MM.1S (cell line): ENCODE measurements around the gene WNT9B.

Experiments
- DNase-seq: peaks from one replicate; pipeline ENCODE4 v3.0.0-alpha.2; 2015
- H2AFZ ChIP-seq: fragments of 300-600 bp; sonication (generic); 2 replicates; pipeline ENCODE4 v1.6.0; 2016; ENCODE audit warnings: antibody characterized with exemption, low read length
- H3F3A ChIP-seq: fragments of 300-600 bp; sonication (generic); 2 replicates; pipeline ENCODE4 v1.6.1; 2016; ENCODE audit warnings: mild to moderate bottlenecking, antibody characterized with exemption, low read length, moderate library complexity, mixed read lengths; ENCODE audit not compliant: insufficient read depth
- H3K27ac ChIP-seq: fragments of 300-600 bp; sonication (generic); 2 replicates; pipeline ENCODE4 v1.5.1; 2016; ENCODE audit warnings: mild to moderate bottlenecking, low read length
- H3K27me3 ChIP-seq: fragments of 300-600 bp; sonication (generic); replicated peaks from 2 replicates; pipeline ENCODE4 v1.6.0; 2016; ENCODE audit warnings: low read length; ENCODE audit not compliant: insufficient read depth
- H3K36me3 ChIP-seq: fragments of 300-600 bp; sonication (generic); replicated peaks from 2 replicates; pipeline ENCODE4 v1.6.1; 2016; ENCODE audit warnings: mild to moderate bottlenecking, low read length, mixed read lengths; ENCODE audit not compliant: insufficient read depth
- H3K4me1 ChIP-seq: fragments of 300-600 bp; sonication (generic); 2 replicates; pipeline ENCODE4 v1.6.1; 2016; ENCODE audit warnings: low read length, mixed read lengths
- H3K4me2 ChIP-seq: fragments of 300-600 bp; sonication (generic); 2 replicates; pipeline ENCODE4 v1.6.0; 2016; ENCODE audit warnings: low read depth, low read length
- H3K4me3 ChIP-seq: fragments of 300-600 bp; sonication (generic); 2 replicates; pipeline ENCODE4 v1.5.1; 2016; ENCODE audit warnings: low read length, mixed read lengths
- H3K79me2 ChIP-seq: fragments of 300-600 bp; sonication (generic); 2 replicates; pipeline ENCODE4 v1.6.1; 2016; ENCODE audit warnings: mixed run types, low read length, mixed read lengths
- H3K9ac ChIP-seq: fragments of 300-600 bp; sonication (generic); 2 replicates; pipeline ENCODE4 v1.6.1; 2016; ENCODE audit warnings: low read length, mixed read lengths
- H3K9me2 ChIP-seq: fragments of 300-600 bp; sonication (generic); replicated peaks from 2 replicates; pipeline ENCODE4 v1.6.1; 2016; ENCODE audit warnings: mild to moderate bottlenecking, low read length, mixed read lengths; ENCODE audit not compliant: insufficient read depth
- H3K9me3 ChIP-seq: fragments of 300-600 bp; sonication (generic); replicated peaks from 2 replicates; pipeline ENCODE4 v1.6.1; 2016; ENCODE audit warnings: mild to moderate bottlenecking, low read length, mixed read lengths; ENCODE audit not compliant: insufficient read depth
- H4K20me1 ChIP-seq: fragments of 300-600 bp; sonication (generic); 2 replicates; pipeline ENCODE4 v1.6.1; 2016; ENCODE audit warnings: mild to moderate bottlenecking, low read length, moderate library complexity, mixed read lengths; ENCODE audit not compliant: insufficient read depth
- CTCF ChIP-seq: fragments of 300-600 bp; sonication (generic); IDR thresholded peaks from 2 replicates; pipeline ENCODE4 v1.5.1; 2016; ENCODE audit warnings: antibody characterized with exemption, low read length, mixed read lengths
- EZH2 ChIP-seq: fragments of 300-600 bp; sonication (generic); optimal IDR thresholded peaks from 2 replicates; pipeline ENCODE3; 2017; ENCODE audit warnings: low read depth, mild to moderate bottlenecking, antibody characterized with exemption, low read length, mixed read lengths
- EZH2phosphoT487 ChIP-seq: fragments of 300-600 bp; sonication (generic); IDR thresholded peaks from 2 replicates; pipeline ENCODE4 v1.6.1; 2018; ENCODE audit warnings: antibody characterized with exemption, low read length

WNT9B gene

GRCh38 chr17:46866747-46867146, 15.4 kb downstream of the WNT9B start:
- no peak overlapping the region for H3K27ac ChIP-seq
- H3K4me1 ChIP-seq: no peaks in the 10 kb centered on the region
- no peak for TF ChIP-seq EZH2
- TF ChIP-seq CTCF: no peak
- TF ChIP-seq EZH2phosphoT487: no peak
- H3K4me3 ChIP-seq: no peak overlapping the region
- H4K20me1 ChIP-seq: no peaks in the 10 kb centered on the region
- no peaks in the 10 kb centered on the region for H3K9me3 ChIP-seq
- 0 out of 2 replicates have a peak, but pooled peaks cover 4% of the 10 kb centered on the region for H3K27me3 ChIP-seq
- H2AFZ ChIP-seq: no peak overlapping the region
- H3K9ac ChIP-seq: no peak overlapping the region
- H3F3A ChIP-seq: no peaks in the 10 kb centered on the region
- no peaks in the 10 kb centered on the region for H3K79me2 ChIP-seq
- no peak for DNase-seq
- H3K4me2 ChIP-seq: no peak overlapping the region
- no peaks in the 10 kb centered on the region for H3K9me2 ChIP-seq
- no peaks in the 10 kb centered on the region for H3K36me3 ChIP-seq

- H3K79me2 ChIP-seq: no peaks in the 10 kb centered on the region
- no peaks in the 10 kb centered on the region for H3K9me2 ChIP-seq
- H3K4me2 ChIP-seq: no peak overlapping the region
- H4K20me1 ChIP-seq: no peaks in the 10 kb centered on the region
- H3K4me1 ChIP-seq: no peaks in the 10 kb centered on the region
- H3K4me3 ChIP-seq: no peak overlapping the region
- no peak overlapping the region for H2AFZ ChIP-seq
- H3K9ac ChIP-seq: no peak overlapping the region
- H3K27me3 ChIP-seq: 0 out of 2 replicates have a peak, but pooled peaks cover 4% of the 10 kb centered on the region
- H3K9me3 ChIP-seq: no peaks in the 10 kb centered on the region
- TF ChIP-seq EZH2: no peak
- TF ChIP-seq EZH2phosphoT487: no peak
- TF ChIP-seq CTCF: no peak
- H3F3A ChIP-seq: no peaks in the 10 kb centered on the region
- DNase-seq: no peak
- no peaks in the 10 kb centered on the region for H3K36me3 ChIP-seq
- H3K27ac ChIP-seq: no peak overlapping the region
These were observed 17.4 kb downstream of the WNT9B start for GRCh38 chr17:46868689-46869187.

GRCh38 chr17:46869296-46869695, 17.9 kb downstream of the WNT9B start:
- Histone ChIP-seq H3K4me2 (no peak overlapping the region), H3K79me2 (no peaks in the 10 kb centered on the region), H3K9me3 (no peaks in the 10 kb centered on the region), H3K4me3 (no peak overlapping the region), H3F3A (no peaks in the 10 kb centered on the region), H3K36me3 (no peaks in the 10 kb centered on the region), H3K9ac (no peak overlapping the region), H2AFZ (no peak overlapping the region), H3K9me2 (no peaks in the 10 kb centered on the region), H4K20me1 (no peaks in the 10 kb centered on the region), H3K27me3 (0 out of 2 replicates have a peak, but pooled peaks cover 4% of the 10 kb centered on the region), H3K27ac (no peak overlapping the region), H3K4me1 (no peaks in the 10 kb centered on the region)
- DNase-seq: no peak
- TF ChIP-seq EZH2 (no peak), CTCF (no peak), EZH2phosphoT487 (no peak)
